ENCODE data around the gene SEMA4G.
"Not testable (repeated sequence)": the region's sequence is repeated elsewhere in the genome, so short reads cannot be mapped to it uniquely, and the experiment has no call there.

The SEMA4G gene

GRCh38 chr10:100972115-100972903, 3.0 kb downstream of the SEMA4G start:
- DNase-seq = no peak

- no peak for DNase-seq
These were observed 3.7 kb downstream of the SEMA4G start for GRCh38 chr10:100972904-100973535.

DNA sequence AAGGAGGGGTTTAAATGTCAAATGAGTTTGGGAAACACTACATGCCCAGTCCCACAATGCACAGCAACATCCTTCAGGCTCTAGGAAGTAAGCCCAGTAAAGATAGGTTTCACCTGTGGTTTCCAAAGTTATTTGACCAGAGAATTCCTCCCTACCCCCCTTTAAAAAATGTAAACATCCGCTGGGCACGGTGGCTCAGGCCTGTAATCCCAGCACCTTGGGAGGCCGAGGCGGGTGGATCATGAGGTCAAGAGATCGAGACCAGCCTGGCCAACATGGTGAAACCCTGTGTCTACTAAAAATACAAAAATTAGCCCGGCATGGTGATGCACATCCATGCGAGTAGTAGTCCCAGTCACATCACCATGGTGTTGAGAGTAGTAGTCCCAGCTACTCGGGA, 6.1 kb downstream of the SEMA4G start:
- DNase-seq = not testable (repeated sequence)

- DNase-seq = no peak
These were observed 7.6 kb downstream of the SEMA4G start for GRCh38 chr10:100976906-100977305.

GRCh38 chr10:100977436-100977835, 8.1 kb downstream of the SEMA4G start:
- no peak for DNase-seq

GRCh38 chr10:100978121-100978900, 9.0 kb downstream of the SEMA4G start:
- no peak for DNase-seq

DNA sequence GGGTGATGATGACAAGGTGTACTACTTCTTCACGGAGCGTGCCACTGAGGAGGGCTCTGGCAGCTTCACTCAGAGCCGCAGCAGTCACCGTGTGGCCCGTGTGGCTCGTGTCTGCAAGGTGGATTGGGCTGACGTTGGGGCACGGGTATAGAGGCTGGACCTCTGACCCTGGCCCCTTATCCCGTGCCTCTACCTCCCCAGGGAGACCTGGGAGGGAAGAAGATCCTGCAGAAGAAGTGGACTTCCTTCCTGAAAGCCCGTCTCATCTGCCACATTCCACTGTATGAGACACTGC, 9.5 kb downstream of the SEMA4G start:
- no peak for DNase-seq

- no peak for DNase-seq
These were observed 10.5 kb downstream of the SEMA4G start for GRCh38 chr10:100979791-100980272.

GRCh38 chr10:100980311-100980710, 11.0 kb downstream of the SEMA4G start:
- DNase-seq = no peak

DNA sequence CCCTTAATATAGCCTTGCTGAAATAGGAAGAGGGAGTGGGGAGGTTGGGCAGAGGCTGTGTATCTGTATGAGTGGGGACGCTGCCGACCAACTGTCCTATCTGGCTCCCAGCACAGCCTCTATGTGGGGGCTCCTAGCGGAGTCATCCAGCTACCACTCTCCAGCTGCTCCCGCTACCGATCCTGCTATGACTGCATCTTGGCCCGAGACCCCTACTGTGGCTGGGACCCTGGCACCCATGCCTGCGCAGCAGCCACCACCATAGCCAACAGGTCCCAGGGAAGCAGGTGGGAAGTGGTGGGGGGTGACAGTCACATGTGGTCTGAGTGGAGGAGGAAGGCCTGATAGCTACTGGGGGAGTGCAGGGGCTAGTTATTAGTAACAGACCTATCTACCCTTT, 11.4 kb downstream of the SEMA4G start:
- DNase-seq = no peak

DNA sequence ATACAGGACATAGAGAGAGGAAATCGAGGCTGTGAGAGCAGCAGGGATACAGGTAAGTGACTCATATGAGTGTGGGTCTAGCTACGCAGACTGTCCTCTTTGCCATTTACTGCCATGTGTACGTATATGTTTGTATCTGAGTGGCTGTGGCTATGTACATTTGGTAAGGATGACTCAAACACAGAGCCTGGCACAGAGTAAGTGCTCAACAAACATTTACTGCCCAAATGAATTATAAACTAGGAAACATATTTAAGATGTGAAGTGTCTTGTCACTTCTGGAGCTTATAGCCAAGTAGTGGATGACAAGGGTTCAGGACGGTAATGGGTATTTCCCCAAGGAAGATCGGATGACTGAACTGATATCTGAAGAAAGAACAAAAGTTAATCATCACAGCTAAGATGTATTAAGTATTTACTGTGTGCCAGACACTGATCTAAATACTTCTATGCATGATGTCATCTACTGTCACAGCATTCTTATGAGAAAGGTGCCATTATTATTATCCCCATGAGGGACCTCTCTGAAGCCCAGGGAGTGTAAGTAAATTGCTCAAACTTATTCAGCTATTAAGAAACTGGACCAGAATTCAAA, 12.0 kb downstream of the SEMA4G start:
- DNase-seq = no peak

DNA sequence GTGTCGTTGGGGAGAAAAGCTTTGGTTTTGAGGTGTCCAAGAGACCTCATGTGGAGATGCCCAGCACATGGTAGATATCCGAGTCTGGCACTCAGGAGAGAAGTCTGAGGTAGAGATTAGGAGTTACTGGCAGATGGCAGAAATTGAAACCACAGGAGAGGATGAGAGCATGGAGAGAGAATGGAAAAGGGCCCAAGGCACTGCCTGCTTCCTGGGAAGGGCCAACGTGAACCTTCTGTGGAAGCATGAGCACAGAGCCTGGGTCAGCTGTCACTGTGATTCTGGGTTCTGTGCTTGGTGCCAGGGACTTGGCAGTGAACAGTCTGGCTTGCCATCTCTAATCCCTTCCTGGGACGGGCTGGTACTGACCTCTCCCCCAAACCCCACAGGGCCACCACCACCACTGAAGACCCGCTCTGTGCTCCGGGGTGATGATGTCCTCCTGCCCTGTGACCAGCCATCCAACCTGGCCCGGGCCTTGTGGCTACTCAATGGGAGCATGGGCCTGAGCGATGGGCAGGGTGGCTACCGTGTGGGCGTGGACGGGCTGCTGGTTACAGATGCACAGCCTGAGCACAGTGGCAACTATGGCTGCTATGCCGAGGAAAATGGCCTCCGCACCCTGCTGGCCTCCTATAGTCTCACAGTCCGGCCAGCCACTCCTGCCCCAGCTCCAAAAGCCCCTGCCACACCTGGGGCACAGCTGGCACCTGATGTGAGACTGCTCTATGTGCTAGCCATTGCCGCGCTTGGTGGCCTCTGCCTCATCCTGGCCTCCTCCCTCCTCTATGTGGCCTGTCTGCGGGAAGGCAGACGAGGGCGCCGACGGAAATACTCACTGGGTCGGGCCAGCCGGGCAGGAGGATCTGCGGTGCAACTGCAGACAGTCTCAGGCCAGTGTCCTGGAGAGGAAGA, 13.9 kb downstream of the SEMA4G start:
- DNase-seq = no peak

- DNase-seq = no peak
These were observed 14.8 kb downstream of the SEMA4G start for GRCh38 chr10:100983868-100984671.

DNA sequence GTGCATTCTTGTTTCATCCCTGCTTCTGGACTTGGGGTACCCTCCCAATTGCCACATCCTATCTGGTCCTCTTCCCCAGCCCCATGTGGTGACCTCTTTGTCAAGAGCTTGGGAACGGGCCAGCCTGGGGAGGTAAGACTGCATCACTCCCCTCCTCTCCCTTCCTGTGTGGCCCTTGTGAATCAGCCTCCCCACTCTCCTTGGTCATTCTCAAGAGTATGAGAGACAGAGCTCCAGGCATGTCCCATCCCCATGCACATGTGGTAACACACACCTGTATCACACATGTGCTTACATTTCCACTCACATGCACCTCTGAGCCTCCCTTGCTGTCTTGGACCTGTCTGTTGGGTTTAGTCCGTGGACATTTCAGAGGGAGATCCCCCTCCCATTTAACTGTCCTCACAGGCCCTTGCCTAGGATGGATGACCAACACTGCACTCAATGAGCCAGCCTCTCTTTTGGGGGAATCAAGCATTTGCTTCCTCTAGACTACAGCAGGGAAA, 15.4 kb downstream of the SEMA4G start:
- no peak for DNase-seq

- no peak for DNase-seq
These were observed 16.0 kb downstream of the SEMA4G start for GRCh38 chr10:100985336-100985735.

DNA sequence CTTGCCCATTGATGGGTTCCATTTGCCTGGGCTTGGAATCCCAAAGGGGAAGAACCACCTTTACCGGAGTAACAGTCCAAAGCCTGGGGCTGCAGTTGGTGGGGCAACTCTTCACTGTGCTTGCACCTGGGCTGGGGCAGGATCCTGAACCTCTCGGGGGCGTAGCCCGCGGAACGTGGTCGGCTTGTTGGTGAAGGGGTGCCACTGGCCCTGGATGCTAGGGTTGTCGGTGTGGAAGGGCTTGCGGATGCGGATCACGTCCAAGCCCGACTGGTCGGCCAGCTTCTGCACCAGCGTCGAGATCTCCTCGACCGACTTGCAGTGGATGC, 17.3 kb downstream of the SEMA4G start:
- DNase-seq = no peak

GRCh38 chr10:100986952-100987684, 17.8 kb downstream of the SEMA4G start, which contains the start of the genes MRPL43 and TWNK:
Gene MRPL43, minus strand, starts transcription at chr10:100987497. Its CDS starts 54 bp downstream, at chr10:100987443.
Gene TWNK, plus strand, starts transcription at chr10:100987543. Its CDS starts 668 bp downstream, at chr10:100988211.
- peak; percentile 84 for DNase-seq

GRCh38 chr10:100987685-100988049, 18.4 kb downstream of the SEMA4G start:
- no peak for DNase-seq

- DNase-seq = no peak
These were observed 18.9 kb downstream of the SEMA4G start for GRCh38 chr10:100988166-100988565.

DNA sequence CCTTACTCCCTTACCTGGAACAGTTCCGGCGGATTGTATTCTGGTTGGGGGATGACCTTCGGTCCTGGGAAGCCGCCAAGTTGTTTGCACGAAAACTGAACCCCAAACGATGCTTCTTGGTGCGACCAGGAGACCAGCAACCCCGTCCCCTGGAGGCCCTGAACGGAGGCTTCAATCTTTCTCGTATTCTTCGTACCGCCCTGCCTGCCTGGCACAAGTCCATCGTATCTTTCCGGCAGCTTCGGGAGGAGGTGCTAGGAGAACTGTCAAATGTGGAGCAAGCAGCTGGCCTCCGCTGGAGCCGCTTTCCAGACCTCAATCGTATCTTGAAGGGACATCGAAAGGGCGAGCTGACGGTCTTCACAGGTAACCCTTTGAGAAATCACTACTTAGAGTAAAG, 19.8 kb downstream of the SEMA4G start:
- DNase-seq = no peak
